ENCODE results near the gene EZH2.

DNA sequence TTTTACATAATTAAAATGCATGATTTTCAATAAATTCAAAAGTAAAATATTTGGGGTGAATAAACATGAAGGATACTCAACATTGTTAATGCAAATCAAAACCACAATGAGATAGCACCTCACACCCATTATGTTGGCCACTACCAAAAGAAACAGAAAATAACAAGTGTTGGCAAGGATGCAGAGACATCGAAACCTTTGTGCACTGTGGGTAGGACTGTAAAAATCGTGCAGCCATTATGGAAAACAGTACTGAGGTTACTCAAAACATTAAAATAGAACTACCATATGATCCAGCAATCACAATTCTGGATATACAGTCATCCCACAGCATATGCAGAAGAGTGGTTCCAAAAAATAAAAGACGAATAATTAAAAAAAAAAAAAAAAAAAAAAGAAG, 13.1 kb downstream of the EZH2 start:
- TF ChIP-seq POLR2AphosphoS5 (IDR thresholded peaks at IDR 0.05) (no peak), POLR2A (IDR thresholded peaks at IDR 0.05) (no peak), EP300 (IDR thresholded peaks at IDR 0.05) (no peak)
- TF ChIP-seq, protein P1, sequence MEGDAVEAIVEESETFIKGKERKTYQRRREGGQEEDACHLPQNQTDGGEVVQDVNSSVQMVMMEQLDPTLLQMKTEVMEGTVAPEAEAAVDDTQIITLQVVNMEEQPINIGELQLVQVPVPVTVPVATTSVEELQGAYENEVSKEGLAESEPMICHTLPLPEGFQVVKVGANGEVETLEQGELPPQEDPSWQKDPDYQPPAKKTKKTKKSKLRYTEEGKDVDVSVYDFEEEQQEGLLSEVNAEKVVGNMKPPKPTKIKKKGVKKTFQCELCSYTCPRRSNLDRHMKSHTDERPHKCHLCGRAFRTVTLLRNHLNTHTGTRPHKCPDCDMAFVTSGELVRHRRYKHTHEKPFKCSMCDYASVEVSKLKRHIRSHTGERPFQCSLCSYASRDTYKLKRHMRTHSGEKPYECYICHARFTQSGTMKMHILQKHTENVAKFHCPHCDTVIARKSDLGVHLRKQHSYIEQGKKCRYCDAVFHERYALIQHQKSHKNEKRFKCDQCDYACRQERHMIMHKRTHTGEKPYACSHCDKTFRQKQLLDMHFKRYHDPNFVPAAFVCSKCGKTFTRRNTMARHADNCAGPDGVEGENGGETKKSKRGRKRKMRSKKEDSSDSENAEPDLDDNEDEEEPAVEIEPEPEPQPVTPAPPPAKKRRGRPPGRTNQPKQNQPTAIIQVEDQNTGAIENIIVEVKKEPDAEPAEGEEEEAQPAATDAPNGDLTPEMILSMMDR (IDR thresholded peaks at IDR 0.05), result no peak
